Measurements from ENCODE around the gene CRMP1. TPM values are rescaled to one million over a fixed set of nuclear protein-coding genes. Genes with fewer than 3 reads are reported as not detected.
A peak's percentile ranks its signal among the peaks of the same experiment; 100 is the strongest.

The CRMP1 gene
- total and polyA plus RNA-seq, 9 of the 15 experiments (the other 6 are each of a cell fraction or from before 2014, with no cell fraction given) = 0.03 to 0.04 TPM; not detected in 7

DNA sequence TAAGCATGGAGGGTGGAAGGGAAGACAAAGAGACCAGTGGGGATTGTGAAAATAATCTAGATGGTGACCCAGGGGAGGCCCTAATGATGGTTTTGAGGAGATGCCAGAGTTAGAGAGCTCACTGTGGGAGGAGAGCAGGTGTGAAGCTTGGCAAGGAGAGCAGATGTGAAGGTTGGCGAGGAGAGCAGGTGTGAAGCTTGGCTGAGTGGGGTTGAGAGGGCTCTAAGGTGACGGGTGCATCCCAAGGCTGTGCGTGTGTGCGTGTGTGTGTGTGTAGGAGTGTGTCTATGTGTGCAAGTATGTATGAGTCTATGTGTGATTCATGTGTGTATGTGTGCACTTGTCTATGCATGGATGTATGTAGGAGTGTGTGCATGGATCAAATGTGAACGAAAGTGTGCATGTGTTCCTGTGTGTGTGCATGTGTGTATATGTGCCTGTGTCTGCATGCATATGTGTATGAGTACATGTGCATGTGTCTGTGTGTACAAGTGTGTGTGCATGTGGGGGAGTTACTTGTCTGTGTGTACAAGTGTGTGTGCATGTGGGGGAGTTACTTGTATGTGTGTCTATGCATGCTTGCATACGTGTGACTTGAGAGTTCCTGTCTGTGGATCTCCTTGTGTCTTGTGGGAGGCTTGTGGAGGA lies 109.9 kb downstream of the CRMP1 start:
- DNase-seq (ENCODE audit: extremely low read depth in 1 of 4, low spot score in 3 of 4) (no peak), FAIRE-seq (no peak), ATAC-seq (no peak)
- Histone ChIP-seq H3K9me3 (replicated peaks; ENCODE audit: control insufficient read depth, insufficient read depth, low read depth, low read length) (no peaks in the 10 kb centered on the region), H3K27ac (ENCODE audit: extremely low read depth, low read depth, low read length) (no peak overlapping the region), H4K20me1 (replicated peaks; ENCODE audit: control insufficient read depth, insufficient read depth, low read length) (no peaks in the 10 kb centered on the region), H3K4me3 (no peak overlapping the region), H3K9ac (ENCODE audit: insufficient read depth in 1 of 2, low read depth in 2 of 2, low read length in 2 of 2) (no peak overlapping the region), H3K36me3 (ENCODE audit: control insufficient read depth, insufficient read depth, low read length) (no peaks in the 10 kb centered on the region), H3K27me3 (ENCODE audit: control insufficient read depth in 2 of 2, insufficient read depth in 2 of 2, low read length in 2 of 2) (peaks cover 0 to 7% of the 10 kb centered on the region in 2 experiments; a peak in 1 of 5 replicates), H3K9me1 (ENCODE audit: control insufficient read depth, insufficient read depth, low read length) (no peaks in the 10 kb centered on the region), H2AFZ (ENCODE audit: low read depth, low read length) (no peak overlapping the region), H3K4me2 (ENCODE audit: insufficient read depth, low read length) (no peak overlapping the region), H3K4me1 (replicated peaks in 1 of 2; ENCODE audit: control insufficient read depth in 2 of 2, insufficient read depth in 2 of 2, low read length in 2 of 2) (no peaks in the 10 kb centered on the region), H3K79me2 (ENCODE audit: control insufficient read depth, insufficient read depth, low read length) (no peaks in the 10 kb centered on the region)
- WGBS (ENCODE audit: insufficient coverage, low coverage, missing lambda C conversion rate) = 15% methylated on average over 6 of the region's 6 CpGs
- in situ Hi-C loops (cut with MboI) = no loop called here
- no TSS peak for BruUV-seq (replicated peaks)
- ChIA-PET CTCF (ENCODE audit: low intra/inter-chr PET ratio) (no interaction called here), POLR2A (interaction anchor here (0.8 to 1.2 kb wide), 2 partner anchors 13 to 25 kb away, joined by 3 to 4 read pairs; no protein-coding TSS in a partner anchor)
- TF ChIP-seq ETV6 (IDR thresholded peaks at IDR 0.05; ENCODE audit: borderline replicate concordance in 1 of 2, low read depth in 2 of 2, low read length in 1 of 2) (no peak), ETV6 (CRISPR knock-in tag; IDR thresholded peaks at IDR 0.05; ENCODE audit: borderline replicate concordance) (no peak), KDM1A (IDR thresholded peaks at IDR 0.05) (0 out of 4 replicates have a peak, but pooled peaks of 1 of the 2 experiments have one; percentile 20)
- TF ChIP-seq, protein P1, sequence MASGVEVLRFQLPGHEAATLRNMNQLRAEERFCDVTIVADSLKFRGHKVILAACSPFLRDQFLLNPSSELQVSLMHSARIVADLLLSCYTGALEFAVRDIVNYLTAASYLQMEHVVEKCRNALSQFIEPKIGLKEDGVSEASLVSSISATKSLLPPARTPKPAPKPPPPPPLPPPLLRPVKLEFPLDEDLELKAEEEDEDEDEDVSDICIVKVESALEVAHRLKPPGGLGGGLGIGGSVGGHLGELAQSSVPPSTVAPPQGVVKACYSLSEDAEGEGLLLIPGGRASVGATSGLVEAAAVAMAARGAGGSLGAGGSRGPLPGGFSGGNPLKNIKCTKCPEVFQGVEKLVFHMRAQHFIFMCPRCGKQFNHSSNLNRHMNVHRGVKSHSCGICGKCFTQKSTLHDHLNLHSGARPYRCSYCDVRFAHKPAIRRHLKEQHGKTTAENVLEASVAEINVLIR (CRISPR knock-in tag; IDR thresholded peaks at IDR 0.05) = no peak
- intact Hi-C loops (cut with micrococcal nuclease) = no loop called here
